Measurements from ENCODE around the gene PDE4DIP.
"Not testable (repeated sequence)": the region's sequence is repeated elsewhere in the genome, so short reads cannot be mapped to it uniquely, and the experiment has no call there.

DNA sequence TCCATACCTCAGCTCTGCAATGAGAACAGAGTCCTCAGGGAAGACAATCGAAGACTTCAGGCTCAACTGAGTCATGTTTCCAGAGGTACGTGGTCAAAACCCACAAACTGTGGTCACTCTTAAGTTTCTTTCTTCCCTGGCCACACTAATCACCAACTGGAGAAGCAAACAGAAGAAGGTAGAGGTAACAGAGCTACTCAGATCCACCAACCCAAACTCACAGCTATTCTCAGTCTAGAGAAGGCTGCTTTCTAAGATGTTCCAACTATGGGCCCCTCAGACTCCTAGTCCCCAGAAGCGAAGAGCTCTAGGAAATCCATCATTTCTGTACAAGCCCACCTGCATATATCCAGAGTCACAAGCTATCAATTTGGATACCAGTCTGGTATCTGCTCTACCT, 174.3 kb downstream of the PDE4DIP start:
- TF ChIP-seq POLR2AphosphoS5, EP300 (IDR thresholded peaks at IDR 0.05): not testable (repeated sequence)
